Fibroblast of skin of scalp (primary cell): Measurements from ENCODE around the gene GSK3B.

Experiments
- DNase-seq: peaks from one replicate; pipeline ENCODE4 v3.0.0-alpha.2; 2013

The GSK3B gene

DNA sequence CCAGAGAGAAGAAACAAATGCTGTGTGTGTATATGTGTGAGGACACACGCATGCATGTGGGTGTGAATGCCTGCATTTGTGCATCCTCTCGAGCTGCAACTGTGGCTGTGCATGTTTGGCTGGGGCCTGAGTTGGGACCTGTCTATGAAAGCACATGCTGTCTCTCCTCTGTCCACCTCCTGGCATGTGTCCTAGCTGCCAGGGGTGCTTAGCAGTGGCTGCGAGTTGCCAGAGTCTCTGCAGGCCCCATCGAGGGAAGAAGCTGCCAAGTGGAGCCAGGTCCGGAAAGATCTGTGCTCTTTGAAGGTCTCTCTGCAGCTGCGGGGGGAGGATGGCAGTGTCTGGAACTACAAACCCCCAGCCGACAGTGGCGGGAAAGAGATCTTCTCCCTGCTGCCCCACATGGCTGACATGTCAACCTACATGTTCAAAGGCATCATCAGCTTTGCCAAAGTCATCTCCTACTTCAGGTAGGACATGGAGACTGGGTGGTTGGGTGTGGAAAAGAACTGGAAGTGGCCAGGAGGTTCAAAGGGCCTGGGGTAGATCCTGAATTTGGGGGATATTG, 281.7 kb downstream of the GSK3B start:
- DNase-seq, result no peak

DNA sequence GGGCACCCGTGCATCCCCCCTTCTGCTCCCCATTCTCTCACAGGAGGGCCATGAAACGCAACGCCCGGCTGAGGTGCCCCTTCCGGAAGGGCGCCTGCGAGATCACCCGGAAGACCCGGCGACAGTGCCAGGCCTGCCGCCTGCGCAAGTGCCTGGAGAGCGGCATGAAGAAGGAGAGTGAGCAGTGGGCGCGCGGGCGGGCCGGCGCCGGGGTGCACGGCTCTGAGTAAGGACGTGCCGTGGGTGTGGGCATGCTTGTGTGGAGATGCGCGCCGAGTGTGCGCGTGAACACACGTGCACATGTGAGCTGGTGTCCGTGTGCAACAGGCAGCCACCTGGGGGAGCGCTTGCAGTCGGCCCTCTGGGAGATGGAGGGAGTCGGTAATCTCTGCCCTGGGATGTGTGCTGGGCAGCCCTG, 284.2 kb downstream of the GSK3B start:
- DNase-seq, result peak; percentile 29

DNA sequence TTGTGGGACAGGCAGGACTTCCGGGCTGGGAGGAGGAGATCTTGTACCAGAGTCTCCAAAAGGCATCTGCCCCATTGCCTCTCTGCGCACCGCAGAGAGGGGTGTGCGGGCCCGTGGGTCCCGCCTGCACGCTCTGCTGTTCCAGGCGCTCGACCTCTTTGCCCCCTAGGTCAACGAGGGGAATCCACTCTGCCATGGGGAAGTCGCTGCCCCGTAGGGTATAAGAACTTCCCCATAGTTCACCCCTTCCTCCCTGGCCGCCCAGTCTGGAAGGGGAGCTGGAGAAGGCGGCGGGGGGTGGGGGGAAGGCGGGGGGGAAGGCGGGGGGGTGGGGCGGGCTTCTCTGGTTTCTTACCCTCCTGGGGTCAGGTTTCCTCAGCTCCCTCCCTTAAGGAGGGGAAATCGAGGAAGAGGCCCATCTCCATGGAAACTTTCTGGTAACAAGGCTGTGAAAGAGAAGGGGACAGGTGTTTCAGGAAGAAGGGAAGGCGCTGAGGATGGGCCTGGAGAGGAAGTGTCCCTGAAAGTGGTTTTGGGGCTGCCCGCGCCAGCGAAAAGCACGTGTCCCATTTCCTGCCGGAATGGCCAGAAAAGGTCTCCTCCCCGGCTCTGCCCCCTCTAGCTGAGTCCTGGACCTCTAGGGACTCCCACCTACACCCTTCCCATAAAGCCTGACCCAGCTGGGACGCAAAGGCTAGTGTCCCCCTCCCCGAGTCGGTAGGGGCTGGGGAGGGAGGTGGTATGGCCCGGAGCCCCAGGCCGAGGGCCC, 284.8 kb downstream of the GSK3B start:
- no peak for DNase-seq

DNA sequence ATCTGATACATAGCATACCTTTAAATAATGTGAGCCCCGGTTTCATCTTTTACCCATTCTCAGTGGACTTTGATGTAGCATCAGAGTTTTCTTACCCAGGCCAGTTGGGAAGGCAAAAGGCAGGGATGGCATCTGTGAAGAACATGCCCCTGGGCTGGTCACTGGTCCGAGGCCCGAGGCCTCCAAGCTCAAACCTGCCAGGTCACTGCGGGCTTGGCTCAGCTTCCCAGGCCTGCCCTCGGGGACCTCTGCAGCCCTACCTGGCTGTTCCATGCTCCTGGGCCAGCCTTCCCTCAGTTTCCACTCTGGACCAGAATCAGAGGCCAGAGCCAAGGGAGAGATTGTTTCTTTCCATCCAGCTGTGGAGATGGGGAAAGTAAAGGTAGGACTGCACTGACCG, 285.4 kb downstream of the GSK3B start:
- no peak for DNase-seq

DNA sequence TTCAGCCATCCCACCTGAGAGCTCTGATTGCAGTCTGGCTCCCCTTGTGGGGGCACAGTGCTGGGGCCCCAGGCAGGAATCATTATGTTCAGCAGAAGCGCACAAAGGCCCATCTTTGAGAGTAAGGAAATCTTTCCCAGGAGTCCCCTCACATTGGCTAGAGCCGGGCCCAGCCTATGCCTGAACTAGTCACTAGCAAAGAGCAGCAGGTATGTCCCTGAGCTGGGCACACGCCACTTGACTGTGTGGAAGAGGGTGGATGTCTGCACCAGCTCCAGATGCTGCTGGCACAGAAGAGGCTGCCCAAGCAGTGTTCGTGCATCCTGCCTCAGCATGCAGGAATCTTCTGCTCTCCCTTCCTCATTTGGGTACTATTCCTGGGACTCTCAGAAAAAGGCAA, 286.0 kb downstream of the GSK3B start:
- DNase-seq, result no peak

DNA sequence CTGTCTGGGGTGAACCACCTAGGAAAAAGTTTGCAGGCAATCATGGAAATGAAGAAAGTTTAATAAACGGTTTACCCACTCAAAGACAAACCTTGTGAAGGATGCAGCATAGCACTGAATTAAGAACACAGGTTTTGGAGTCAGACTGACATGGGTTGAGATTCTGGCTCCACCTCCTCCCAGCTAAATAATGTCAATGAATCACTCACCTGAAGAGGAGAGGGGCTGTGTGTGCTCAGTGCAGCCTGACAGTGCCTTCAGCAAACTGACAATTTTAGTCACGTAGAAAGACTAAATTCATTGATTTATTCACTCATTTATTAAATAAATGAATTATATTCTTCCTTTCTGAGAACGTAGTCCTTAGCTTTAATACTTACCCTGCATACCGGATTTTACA, 293.4 kb downstream of the GSK3B start:
- DNase-seq, result no peak

DNA sequence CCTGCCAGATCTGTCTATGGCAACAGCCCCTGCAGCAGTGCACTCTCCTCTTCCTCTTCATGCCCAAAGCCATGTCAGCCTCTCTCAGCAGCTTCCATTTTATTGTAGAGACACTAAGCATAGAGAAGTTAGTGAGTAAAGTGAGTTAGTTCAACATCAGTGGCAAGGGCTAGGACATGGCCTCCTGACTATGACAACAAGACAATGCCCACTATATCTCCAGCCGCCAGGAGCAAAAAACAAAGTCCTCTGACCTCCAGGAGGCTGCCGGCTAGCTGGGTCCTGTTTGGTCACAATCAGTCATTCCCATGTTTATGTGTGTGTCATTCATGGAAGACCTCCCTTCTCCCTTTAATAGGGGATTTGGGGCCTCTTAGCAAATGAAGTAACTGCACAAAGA, 297.5 kb downstream of the GSK3B start:
- no peak for DNase-seq

DNA sequence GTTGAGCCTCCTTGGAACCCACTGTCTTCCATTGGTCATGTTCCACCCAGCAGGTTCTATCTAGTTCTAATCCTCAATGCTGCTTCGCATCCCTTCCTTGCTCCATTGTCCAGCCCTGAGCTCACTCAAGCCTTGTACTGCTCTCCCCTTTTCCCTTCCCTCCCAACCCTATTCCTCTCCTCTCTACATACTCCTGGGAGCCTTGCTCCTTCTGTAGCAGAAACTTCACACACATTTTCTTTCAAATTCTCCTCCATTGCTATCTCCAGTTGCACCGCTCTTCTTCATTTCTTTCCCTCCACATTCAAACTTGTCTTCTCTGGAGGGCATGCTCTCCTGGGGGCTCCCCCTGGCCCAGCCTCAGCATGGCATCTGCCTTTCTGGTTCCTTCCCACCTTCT, 297.9 kb downstream of the GSK3B start:
- DNase-seq, result no peak

DNA sequence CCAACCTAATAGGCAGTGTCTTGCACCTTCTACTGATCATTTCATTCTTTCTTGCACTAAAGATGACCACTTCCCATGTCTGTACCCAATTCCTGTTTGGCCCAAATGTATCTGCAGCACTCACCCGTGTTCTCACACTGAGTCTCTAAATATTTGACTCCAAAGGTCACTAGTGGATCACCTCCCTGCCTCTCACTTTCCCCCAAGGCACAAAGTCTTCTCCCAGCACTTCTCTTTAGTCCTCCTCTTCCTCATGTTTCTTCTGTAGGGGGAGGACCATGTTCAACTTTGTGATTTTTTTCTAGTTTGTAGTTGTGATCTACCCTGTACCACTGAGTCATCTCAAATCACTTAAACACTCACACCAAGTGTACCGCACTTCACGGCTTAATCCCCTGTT, 298.4 kb downstream of the GSK3B start:
- no peak for DNase-seq

DNA sequence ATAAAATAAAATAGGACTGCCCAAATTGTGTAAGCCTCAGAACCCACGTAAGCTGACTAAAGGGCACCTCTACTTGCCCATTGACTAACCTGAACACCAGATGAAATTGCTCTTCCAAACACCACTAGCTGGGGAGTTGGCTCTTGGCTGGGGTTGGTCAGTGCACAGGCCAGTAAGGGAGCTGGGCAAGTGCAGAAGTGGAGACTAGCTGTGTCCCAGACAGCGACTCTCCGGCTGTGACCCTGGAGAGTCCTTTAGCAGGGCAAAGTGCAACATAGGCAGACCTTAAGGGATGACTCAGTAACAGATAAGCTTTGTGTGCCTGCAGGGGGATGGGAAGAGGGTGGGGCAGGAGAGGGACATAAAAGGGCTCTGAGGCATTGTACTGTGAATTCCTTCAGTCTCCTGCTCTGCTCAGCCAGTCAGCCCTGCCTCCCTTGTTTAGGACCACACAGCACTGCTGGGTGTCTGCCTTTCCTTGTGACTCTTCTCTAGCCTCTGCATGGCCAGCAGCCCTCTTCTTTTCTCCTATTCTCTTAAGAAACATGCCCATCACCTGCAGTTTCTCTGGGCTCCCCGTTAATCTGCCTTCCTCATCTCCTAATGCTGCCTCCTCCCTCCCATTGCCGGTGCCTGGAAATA, 299.2 kb downstream of the GSK3B start:
- DNase-seq, result no peak

DNA sequence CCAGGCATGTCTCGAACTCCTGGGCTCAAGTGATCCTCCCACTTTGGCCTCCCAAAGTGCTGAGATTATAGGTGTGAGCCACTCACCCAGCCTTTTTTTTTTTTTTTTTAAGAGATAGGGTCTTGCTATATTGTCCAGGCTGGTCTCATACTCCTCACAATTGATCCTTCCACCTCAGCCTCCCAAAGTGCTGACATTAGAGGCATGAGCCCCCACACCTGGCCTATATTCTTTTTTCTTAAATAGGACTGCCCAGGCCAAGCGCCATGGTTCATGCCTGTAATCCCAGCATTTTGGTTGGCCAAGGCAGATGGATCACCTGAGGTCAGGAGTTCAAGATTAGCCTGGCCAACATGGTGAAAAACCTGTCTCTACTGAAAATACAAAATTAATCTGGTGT, 299.8 kb downstream of the GSK3B start:
- no peak for DNase-seq

DNA sequence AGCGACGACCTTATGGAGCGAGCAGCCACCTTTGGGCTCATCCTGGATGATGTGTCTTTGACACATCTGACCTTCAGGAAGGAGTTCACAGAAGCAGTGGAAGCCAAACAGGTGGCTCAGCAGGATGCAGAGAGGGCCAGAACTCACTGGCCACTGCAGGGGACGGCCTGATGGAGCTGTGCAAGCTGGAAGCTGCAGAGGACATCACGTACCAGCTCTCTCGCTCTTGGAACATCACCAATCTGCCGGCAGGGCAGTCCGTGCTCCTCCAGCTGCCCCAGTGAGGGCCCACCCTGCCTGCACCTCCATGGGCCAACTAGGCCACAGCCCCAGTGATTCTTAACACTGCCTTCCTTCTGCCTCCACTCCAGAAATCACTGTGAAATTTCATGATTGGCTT, 302.0 kb downstream of the GSK3B start:
- no peak for DNase-seq

DNA sequence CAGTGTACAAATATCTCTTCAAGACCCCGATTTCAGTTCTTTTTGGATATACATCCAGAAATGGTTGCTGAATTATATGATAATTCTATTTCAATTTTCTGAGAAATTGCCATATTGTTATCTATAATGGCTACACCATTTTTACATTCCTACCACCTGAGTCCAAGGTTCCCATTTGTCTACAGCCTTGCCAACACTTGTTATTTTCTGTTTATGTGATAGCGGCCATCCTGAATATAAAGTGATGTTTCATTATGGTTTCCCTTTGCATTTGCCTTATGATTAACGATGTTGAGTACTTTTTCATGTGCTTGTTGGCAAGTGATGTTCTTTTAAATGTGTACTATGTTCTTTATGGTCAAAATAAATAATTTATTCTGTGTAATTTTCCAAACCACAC, 303.9 kb downstream of the GSK3B start:
- no peak for DNase-seq

DNA sequence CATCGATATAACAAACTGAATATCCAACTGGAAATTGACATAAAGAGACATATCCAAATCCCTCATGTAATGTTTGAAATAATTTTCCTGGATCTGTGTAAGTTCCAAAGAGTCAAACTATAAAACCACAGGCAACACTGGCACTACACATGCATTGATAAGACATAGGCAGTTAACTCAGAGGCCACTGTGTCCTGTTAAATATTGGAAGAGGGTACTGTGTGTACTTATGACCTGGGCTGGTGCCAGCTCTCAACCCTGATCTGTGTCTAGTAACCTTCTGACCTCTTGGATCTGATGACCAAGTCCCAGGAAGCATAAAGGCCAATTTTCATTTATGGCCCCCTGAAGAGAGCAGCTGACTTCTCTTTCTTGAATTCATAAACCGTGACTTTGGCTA, 307.8 kb downstream of the GSK3B start:
- no peak for DNase-seq

DNA sequence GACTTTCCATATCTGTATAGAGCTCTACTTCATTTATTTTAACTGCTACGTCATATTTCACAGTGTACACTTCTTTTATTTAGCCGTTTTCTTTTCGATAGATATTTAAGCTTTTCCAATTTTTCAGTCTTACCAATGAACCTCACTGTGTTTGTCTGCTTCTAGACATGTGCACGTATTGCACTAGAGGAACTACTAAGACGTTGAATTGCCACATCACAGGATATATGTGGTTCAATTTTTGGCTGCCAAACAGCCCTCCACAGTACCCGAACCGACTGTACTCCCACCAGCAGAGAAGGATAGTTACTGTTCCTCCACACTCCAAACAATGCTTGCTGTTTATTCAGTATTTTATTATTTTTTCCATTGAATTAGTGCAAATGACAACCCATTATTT, 310.4 kb downstream of the GSK3B start:
- no peak for DNase-seq

DNA sequence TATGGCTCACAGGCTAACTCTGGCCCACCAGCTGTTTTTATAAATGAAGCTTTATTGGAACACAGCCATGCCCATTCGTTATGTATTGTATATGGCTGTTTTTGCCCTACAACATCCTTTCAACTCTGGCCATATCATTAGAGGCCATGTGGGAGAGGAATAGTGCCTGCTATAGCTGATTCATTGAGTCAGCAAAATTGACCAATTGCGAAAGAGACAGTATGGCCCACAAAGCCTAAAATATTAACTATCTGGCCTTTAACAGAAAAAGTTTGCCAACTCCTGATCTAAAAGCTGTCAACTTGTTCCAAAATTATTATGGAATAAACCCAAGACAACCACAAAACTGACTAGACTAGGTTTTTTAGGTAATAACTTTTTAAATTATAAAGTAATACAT, 311.0 kb downstream of the GSK3B start:
- no peak for DNase-seq

DNA sequence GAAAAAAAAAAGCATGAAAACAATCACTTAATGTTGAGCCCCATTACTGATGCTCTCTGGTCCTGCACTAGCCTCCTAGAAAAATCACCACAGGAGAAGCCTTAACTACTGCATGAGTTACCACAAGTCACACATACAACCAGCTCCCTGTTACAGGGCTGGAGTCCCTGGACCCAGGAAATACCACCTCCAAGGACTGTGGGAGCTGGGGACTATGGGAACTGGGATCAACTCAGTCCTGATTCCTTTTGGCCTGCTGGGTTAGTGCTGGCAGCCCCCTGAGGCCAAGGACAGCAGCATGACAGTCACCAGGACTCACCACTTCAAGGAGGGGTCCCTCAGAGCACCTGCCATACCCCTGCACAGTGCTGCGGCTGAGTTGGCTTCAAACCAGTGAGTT, 311.8 kb downstream of the GSK3B start:
- DNase-seq, result no peak

DNA sequence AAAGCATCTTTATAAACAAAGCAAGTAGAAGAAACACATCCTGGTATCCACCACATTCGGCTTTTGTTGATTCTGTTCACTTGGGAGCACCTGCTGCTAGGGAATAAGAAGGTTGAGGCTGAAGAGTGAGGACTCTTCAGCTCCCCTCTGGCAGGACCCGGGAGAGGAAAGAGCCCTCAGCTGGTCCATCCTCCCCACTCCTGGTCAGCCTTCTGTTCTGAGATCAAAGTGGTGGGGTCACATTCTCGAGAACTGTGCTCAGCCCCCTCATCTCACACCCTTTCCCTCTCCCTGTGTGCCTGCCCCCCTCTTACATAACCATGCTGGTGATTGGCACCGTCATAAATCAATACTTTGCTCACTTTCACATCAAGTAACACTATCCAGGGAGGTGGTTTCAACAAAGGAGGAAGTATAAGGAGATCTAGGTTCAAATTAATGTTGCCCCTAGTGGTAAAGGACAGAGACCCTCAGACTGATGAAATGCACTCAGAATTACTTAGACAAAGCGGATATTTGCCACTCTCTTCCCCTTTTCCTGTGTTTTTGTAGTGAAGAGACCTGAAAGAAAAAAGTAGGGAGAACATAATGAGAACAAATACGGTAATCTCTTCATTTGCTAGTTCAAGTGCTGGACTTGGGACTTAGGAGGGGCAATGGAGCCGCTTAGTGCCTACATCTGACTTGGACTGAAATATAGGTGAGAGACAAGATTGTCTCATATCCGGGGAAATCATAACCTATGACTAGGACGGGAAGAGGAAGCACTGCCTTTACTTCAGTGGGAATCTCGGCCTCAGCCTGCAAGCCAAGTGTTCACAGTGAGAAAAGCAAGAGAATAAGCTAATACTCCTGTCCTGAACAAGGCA, 312.7 kb downstream of the GSK3B start, which contains the start of gene NR1I2:
Gene NR1I2, plus strand, starts transcription at position 772 of the 869 bp plus-strand sequence.
- DNase-seq, result no peak

DNA sequence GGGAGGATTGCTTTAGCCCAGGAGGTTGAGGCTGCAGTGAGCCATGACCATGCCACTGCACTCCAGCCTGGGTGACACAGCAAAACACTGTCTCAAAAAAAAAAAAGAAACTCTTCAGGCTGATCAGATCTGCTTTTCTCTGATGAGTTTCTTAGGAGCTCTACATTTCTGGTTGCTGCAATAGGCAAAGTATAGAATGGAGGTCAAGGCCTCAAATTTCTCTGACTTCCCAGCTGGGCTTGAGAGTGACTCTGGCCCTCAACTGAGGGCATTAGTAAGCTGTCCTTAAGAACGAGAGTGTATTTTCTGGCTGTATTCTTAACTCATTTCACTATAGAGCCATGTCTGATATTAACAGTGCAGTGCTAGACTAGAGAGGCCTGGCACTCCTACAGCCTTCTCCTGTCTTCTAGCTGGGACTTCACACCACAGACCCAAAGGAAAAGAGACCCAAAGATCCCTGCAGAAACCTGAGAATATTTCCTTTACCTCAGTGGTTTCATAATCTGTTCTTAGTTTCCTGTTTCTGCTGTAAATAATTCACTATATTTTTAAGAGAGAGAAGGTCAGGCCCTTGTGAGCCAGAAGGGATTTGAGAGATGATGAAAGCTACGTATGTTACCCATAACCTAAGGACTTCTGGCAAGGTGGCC, 314.4 kb downstream of the GSK3B start:
- DNase-seq, result no peak

DNA sequence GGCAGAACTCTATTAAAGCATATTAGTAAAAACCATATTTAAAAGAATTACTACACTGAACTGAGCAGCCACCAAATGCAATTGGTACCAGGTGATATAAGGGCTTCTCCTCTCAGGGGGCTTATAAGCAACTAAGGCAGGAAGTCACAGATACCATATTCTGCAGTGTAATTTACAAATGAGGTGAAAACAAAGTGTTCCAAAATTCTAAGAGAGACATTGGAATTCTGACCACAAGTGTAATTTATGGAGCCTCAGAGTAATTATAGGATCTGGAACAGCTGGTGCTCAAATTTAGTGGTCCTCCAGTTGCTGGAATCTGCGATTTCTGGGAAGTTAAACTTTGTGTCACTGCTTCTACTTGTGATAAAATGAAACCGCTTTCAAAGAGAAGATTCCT, 315.4 kb downstream of the GSK3B start:
- DNase-seq, result no peak

DNA sequence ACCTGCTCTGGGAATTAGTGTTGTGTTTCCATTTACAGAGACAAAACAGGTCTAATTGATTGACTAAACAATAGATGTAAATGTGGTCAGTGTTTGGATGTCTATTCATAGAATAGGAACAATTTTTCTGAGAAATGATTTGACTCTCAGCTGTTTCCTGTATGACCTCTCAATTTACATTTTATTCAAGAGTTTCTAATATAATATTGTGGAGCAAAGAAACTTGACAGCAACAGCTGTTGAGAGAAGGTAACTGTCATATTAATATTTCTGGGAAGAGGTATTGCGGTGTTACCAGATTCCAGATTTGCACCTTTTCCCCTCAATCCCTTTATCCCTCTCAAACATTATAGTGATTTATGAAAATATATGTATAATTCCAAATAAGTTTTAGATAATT, 316.1 kb downstream of the GSK3B start:
- DNase-seq, result no peak

DNA sequence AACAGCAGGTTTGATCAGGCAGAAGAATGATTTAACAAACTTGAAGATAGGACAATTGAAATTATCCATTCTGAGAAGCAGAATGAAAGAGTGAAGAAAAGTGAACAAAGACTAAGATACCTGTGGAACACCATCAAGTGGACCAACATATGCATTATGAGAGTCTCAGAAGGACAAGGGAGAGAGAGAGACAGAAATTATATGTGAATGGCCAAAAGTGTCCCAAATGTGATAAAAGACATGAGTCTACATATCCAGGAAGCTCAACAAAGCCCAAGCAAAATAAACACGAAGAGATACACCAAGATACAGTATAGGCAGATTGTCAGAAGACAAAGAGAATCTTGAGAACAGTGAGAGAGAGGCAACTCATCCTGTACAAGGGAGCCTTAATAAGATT, 317.9 kb downstream of the GSK3B start:
- DNase-seq, result no peak

DNA sequence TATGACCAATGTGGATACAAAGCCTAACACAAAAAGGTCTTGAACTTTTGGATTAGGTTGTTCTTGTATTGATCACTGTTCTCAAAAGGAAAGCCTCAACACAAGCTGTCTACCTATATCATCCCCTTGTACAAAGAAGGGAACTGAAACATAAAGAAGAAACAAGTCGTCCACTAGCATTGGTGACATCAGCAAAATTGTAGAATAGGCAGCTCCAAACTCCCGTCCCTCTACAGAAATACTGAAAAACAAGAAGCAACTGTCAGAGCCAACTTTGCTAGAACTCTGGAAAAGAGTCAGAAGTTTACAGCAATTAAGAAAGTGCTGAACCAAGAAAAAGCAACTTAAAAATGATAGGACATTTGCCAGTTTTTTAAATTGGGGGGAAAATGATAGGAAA, 319.8 kb downstream of the GSK3B start:
- DNase-seq, result no peak
